ENCODE measurements around the gene RPL19.

Gene RPL19

DNA sequence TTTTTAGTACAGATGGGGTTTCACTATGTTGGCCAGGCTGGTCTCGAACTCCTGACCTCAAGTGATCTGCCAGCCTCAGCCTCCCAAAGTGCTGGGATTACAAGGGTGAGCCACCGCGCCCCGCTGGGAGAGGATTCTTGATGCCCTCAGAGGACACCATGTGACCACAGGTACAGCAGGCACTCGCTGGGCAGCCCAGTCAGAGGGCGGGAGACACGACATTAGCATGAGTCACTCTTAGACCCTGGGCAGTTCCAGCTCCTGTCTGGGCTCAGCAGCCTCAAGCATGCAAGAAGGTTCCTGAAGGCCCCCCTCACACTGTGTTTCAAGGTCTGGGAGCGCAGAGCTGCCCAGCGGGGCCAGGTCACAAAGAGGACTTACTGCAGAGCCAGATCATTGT is 13.8 kb downstream of the RPL19 start:
- no peaks in the 10 kb centered on the region for H3K9me3 ChIP-seq (ENCODE audit: insufficient read depth, low read length, severe bottlenecking)
- no peak for ATAC-seq (ENCODE audit: insufficient read depth, low read depth)
- no peaks in the 10 kb centered on the region; the same call in 1 of the 2 replicates for H4K20me1 ChIP-seq (ENCODE audit: insufficient read depth, low read length)
- no peak overlapping the region for H2AFZ ChIP-seq (ENCODE audit: low read depth, low read length)
- no peak overlapping the region for H3K27ac ChIP-seq (ENCODE audit: low read length)
- no peaks in the 10 kb centered on the region for H3K36me3 ChIP-seq (ENCODE audit: insufficient read depth, low read length)
- no peak overlapping the region for H3K4me2 ChIP-seq (ENCODE audit: insufficient read depth, low read length)
- H3K4me1 ChIP-seq (ENCODE audit: insufficient read depth, low read length) = peaks cover 11% of the 10 kb centered on the region
- no peak overlapping the region for H3K9ac ChIP-seq (ENCODE audit: low read depth, low read length)
- peaks cover 22% of the 10 kb centered on the region for H3K27me3 ChIP-seq (ENCODE audit: insufficient read depth, low read length, poor library complexity)
- no peaks in the 10 kb centered on the region for H3K79me2 ChIP-seq (ENCODE audit: insufficient read depth, low read length)
- DNase-seq = no peak
- no peak overlapping the region for H3K4me3 ChIP-seq (ENCODE audit: low read depth in 1 of 2, low read length in 2 of 2)
- no peak for TF ChIP-seq EZH2 (IDR thresholded peaks at IDR 0.05; ENCODE audit: borderline replicate concordance, low read depth, low read length, severe bottlenecking)
- TF ChIP-seq, protein P1, sequence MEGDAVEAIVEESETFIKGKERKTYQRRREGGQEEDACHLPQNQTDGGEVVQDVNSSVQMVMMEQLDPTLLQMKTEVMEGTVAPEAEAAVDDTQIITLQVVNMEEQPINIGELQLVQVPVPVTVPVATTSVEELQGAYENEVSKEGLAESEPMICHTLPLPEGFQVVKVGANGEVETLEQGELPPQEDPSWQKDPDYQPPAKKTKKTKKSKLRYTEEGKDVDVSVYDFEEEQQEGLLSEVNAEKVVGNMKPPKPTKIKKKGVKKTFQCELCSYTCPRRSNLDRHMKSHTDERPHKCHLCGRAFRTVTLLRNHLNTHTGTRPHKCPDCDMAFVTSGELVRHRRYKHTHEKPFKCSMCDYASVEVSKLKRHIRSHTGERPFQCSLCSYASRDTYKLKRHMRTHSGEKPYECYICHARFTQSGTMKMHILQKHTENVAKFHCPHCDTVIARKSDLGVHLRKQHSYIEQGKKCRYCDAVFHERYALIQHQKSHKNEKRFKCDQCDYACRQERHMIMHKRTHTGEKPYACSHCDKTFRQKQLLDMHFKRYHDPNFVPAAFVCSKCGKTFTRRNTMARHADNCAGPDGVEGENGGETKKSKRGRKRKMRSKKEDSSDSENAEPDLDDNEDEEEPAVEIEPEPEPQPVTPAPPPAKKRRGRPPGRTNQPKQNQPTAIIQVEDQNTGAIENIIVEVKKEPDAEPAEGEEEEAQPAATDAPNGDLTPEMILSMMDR (IDR thresholded peaks at IDR 0.05; ENCODE audit: borderline replicate concordance, extremely low read depth, low read length, poor library complexity, severe bottlenecking) = no peak

- Histone ChIP-seq H3K4me2 (ENCODE audit: insufficient read depth, low read length) (no peak overlapping the region), H3K27ac (ENCODE audit: low read length) (no peak overlapping the region), H3K4me3 (ENCODE audit: low read depth in 1 of 2, low read length in 2 of 2) (no peak overlapping the region), H3K79me2 (ENCODE audit: insufficient read depth, low read length) (no peaks in the 10 kb centered on the region), H3K27me3 (ENCODE audit: insufficient read depth, low read length, poor library complexity) (no peaks in the 10 kb centered on the region), H3K9me3 (ENCODE audit: insufficient read depth, low read length, severe bottlenecking) (no peaks in the 10 kb centered on the region), H3K36me3 (ENCODE audit: insufficient read depth, low read length) (no peaks in the 10 kb centered on the region), H2AFZ (ENCODE audit: low read depth, low read length) (no peak overlapping the region), H3K9ac (ENCODE audit: low read depth, low read length) (no peak overlapping the region), H4K20me1 (ENCODE audit: insufficient read depth, low read length) (no peaks in the 10 kb centered on the region), H3K4me1 (ENCODE audit: insufficient read depth, low read length) (no peaks in the 10 kb centered on the region)
- TF ChIP-seq EZH2 (IDR thresholded peaks at IDR 0.05; ENCODE audit: borderline replicate concordance, low read depth, low read length, severe bottlenecking) = no peak
- TF ChIP-seq, protein P1 (IDR thresholded peaks at IDR 0.05; ENCODE audit: borderline replicate concordance, extremely low read depth, low read length, poor library complexity, severe bottlenecking) = no peak
- ATAC-seq (ENCODE audit: insufficient read depth, low read depth) (no peak), DNase-seq (no peak)
Observed at GRCh38 chr17:39217734-39218369, 17.8 kb downstream of the RPL19 start.

DNA sequence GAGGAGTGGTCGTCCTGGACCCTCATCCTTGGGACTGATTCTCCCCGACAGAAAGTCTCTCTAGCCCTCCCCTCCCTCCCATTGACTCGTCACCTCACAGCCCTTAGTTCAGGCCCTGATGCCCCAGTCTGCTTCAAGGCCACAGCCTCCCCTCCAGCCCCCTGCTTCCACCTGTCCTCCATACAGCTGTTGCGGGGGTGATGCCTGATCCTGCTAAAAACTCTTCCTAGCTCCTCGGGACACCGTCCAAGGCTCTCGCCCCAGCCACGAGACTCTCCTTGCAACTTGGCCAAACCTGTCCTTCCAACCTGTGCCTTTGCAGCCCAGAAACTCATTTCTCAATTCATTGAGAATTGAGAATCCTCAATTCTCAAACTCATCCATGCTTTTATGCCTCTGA is 18.8 kb downstream of the RPL19 start:
- Histone ChIP-seq H3K36me3 (ENCODE audit: insufficient read depth, low read length) (no peaks in the 10 kb centered on the region), H3K9ac (ENCODE audit: low read depth, low read length) (no peak overlapping the region)

More for the DNA sequence above, 18.8 kb downstream of the RPL19 start:
- Histone ChIP-seq H4K20me1 (ENCODE audit: insufficient read depth, low read length) (0 out of 2 replicates have a peak, but pooled peaks cover 3% of the 10 kb centered on the region), H2AFZ (ENCODE audit: low read depth, low read length) (no peak overlapping the region), H3K4me3 (ENCODE audit: low read depth in 1 of 2, low read length in 2 of 2) (no peak overlapping the region), H3K79me2 (ENCODE audit: insufficient read depth, low read length) (no peaks in the 10 kb centered on the region), H3K9me3 (ENCODE audit: insufficient read depth, low read length, severe bottlenecking) (no peaks in the 10 kb centered on the region), H3K27ac (ENCODE audit: low read length) (no peak overlapping the region), H3K4me1 (ENCODE audit: insufficient read depth, low read length) (no peaks in the 10 kb centered on the region), H3K4me2 (ENCODE audit: insufficient read depth, low read length) (no peak overlapping the region), H3K27me3 (ENCODE audit: insufficient read depth, low read length, poor library complexity) (no peaks in the 10 kb centered on the region)
- TF ChIP-seq, protein P1 (IDR thresholded peaks at IDR 0.05; ENCODE audit: borderline replicate concordance, extremely low read depth, low read length, poor library complexity, severe bottlenecking) = no peak
- TF ChIP-seq EZH2 (IDR thresholded peaks at IDR 0.05; ENCODE audit: borderline replicate concordance, low read depth, low read length, severe bottlenecking) = no peak
- DNase-seq (no peak), ATAC-seq (ENCODE audit: insufficient read depth, low read depth) (no peak)
